ENCODE results near the gene BCR.

BCR gene

GRCh38 chr22:23202812-23203451 lies 22.6 kb downstream of the BCR start:
- no peak for DNase-seq

GRCh38 chr22:23203452-23204124 lies 23.3 kb downstream of the BCR start:
- no peak for DNase-seq

GRCh38 chr22:23204125-23204488 lies 23.8 kb downstream of the BCR start:
- DNase-seq: no peak

GRCh38 chr22:23204541-23205157 lies 24.3 kb downstream of the BCR start:
- no peak for DNase-seq

- no peak for DNase-seq
Observed at GRCh38 chr22:23205339-23206049, 25.2 kb downstream of the BCR start.

GRCh38 chr22:23206915-23207314 lies 26.6 kb downstream of the BCR start:
- no peak for DNase-seq

GRCh38 chr22:23207729-23208393 lies 27.6 kb downstream of the BCR start:
- no peak for DNase-seq

GRCh38 chr22:23210428-23211170 lies 30.3 kb downstream of the BCR start:
- no peak for DNase-seq

GRCh38 chr22:23211622-23212021 lies 31.3 kb downstream of the BCR start:
- DNase-seq: no peak

GRCh38 chr22:23212061-23213021 lies 32.0 kb downstream of the BCR start:
- DNase-seq: no peak

GRCh38 chr22:23213022-23213555 lies 32.8 kb downstream of the BCR start:
- DNase-seq: no peak

- DNase-seq: no peak
Observed at GRCh38 chr22:23213581-23214334, 33.4 kb downstream of the BCR start.

- no peak for DNase-seq
Observed at GRCh38 chr22:23214398-23214797, 34.1 kb downstream of the BCR start.

GRCh38 chr22:23215294-23216241 lies 35.3 kb downstream of the BCR start:
- DNase-seq: peak; percentile 63

- DNase-seq: no peak
Observed at GRCh38 chr22:23216461-23217170, 36.3 kb downstream of the BCR start.

GRCh38 chr22:23217171-23218052 lies 37.1 kb downstream of the BCR start:
- no peak for DNase-seq

Measured in HCEC 1CT (cell line).